HepG2 (cell line): ENCODE measurements around the gene MRPL58. TPM values are rescaled to one million over a fixed set of nuclear protein-coding genes. Genes with fewer than 3 reads are reported as not detected.

Source experiments
- CHD4 ChIP-seq: fragments of 200-600 bp; sonication (generic); IDR thresholded peaks from 2 replicates; pipeline ENCODE4 v1.7.0; 2017; ENCODE audit warnings: mild to moderate bottlenecking, low read length, borderline replicate concordance
- HDAC1 ChIP-seq: sonication (generic); formaldehyde crosslinking; IDR thresholded peaks from 2 replicates; pipeline ENCODE4 v1.5.1; 2020; ENCODE audit warnings: mild to moderate bottlenecking, missing genetic modification reagents
- KAT7 ChIP-seq: IDR thresholded peaks from 2 replicates; pipeline ENCODE4 v1.6.1; 2018; ENCODE audit warnings: borderline replicate concordance, missing compliant biosample characterization
- KDM6A ChIP-seq: IDR thresholded peaks from 2 replicates; pipeline ENCODE4 v1.6.1; 2016; ENCODE audit warnings: low read depth
- KLF12 ChIP-seq: sonication (generic); formaldehyde crosslinking; IDR thresholded peaks from 2 replicates; pipeline ENCODE4 v1.4.0; 2020; ENCODE audit warnings: missing genetic modification reagents, borderline replicate concordance
- MAX ChIP-seq: IDR thresholded peaks from 2 replicates; pipeline ENCODE4 v1.6.1; 2012; ENCODE audit warnings: inconsistent platforms
- NKX3-1 ChIP-seq: sonication (generic); formaldehyde crosslinking; IDR thresholded peaks from 2 replicates; pipeline ENCODE4 v1.5.0; 2020; ENCODE audit warnings: missing genetic modification reagents
- NPAS2 ChIP-seq: sonication (generic); formaldehyde crosslinking; IDR thresholded peaks from 2 replicates; pipeline ENCODE4 v1.8.0; 2022; ENCODE audit warnings: mild to moderate bottlenecking, missing genetic modification reagents, borderline replicate concordance
- PRDM15 ChIP-seq: sonication (generic); formaldehyde crosslinking; IDR thresholded peaks from 2 replicates; pipeline ENCODE4 v1.4.0; 2020; ENCODE audit warnings: missing genetic modification reagents
- PRMT3 ChIP-seq: sonication (generic); formaldehyde crosslinking; IDR thresholded peaks from 2 replicates; pipeline ENCODE4 v1.8.1; 2022; ENCODE audit warnings: low read depth, mild to moderate bottlenecking, moderate library complexity, missing genetic modification reagents, borderline replicate concordance
- RNF2 ChIP-seq: fragments of 450-650 bp; conservative IDR thresholded peaks from 2 replicates; pipeline ENCODE4 v1.6.1; 2016; ENCODE audit warnings: low read depth
- SMAD1 ChIP-seq: sonication (generic); formaldehyde crosslinking; IDR thresholded peaks from 2 replicates; pipeline ENCODE4 v1.4.0; 2020; ENCODE audit warnings: missing genetic modification reagents, low read depth, mild to moderate bottlenecking, borderline replicate concordance
- TOPORS ChIP-seq: sonication (generic); formaldehyde crosslinking; IDR thresholded peaks from 2 replicates; pipeline ENCODE4 v1.8.0; 2023; ENCODE audit warnings: mild to moderate bottlenecking, missing genetic modification reagents
- ZNF296 ChIP-seq: sonication (generic); formaldehyde crosslinking; conservative IDR thresholded peaks from 2 replicates; pipeline ENCODE4 v1.5.0; 2020; ENCODE audit warnings: mild to moderate bottlenecking, missing genetic modification reagents
- ZNF317 ChIP-seq: sonication (generic); formaldehyde crosslinking; IDR thresholded peaks from 2 replicates; pipeline ENCODE4 v1.5.0; 2020; ENCODE audit warnings: mild to moderate bottlenecking, missing genetic modification reagents
- ZNF572 ChIP-seq: sonication (generic); formaldehyde crosslinking; IDR thresholded peaks from 2 replicates; pipeline ENCODE4 v1.5.1; 2020; ENCODE audit warnings: mild to moderate bottlenecking, missing genetic modification reagents
- ZNF576 ChIP-seq: sonication (generic); formaldehyde crosslinking; IDR thresholded peaks from 2 replicates; pipeline ENCODE4 v1.4.0; 2020; ENCODE audit warnings: mild to moderate bottlenecking, missing genetic modification reagents
- ZNF672 ChIP-seq: sonication (generic); formaldehyde crosslinking; IDR thresholded peaks from 2 replicates; pipeline ENCODE4 v1.8.1; 2022; ENCODE audit warnings: missing genetic modification reagents
- ZNF766 ChIP-seq: sonication (generic); formaldehyde crosslinking; IDR thresholded peaks from 2 replicates; pipeline ENCODE4 v1.5.0; 2020; ENCODE audit warnings: missing genetic modification reagents, borderline replicate concordance
- ZNF781 ChIP-seq: sonication (generic); formaldehyde crosslinking; IDR thresholded peaks from 2 replicates; pipeline ENCODE4 v1.5.1; 2020; ENCODE audit warnings: borderline replicate concordance, mild to moderate bottlenecking, missing genetic modification reagents; ENCODE audit errors: not compliant biosample characterization
- polyA plus RNA-seq, 8 experiments: library from polyadenylated mRNA; depleted of rRNA in 3 of 8; stranded (reverse) in 7 of 8; unstranded in 1 of 8; fragments of >200 nt; fragmentation: Illumina TruSeq in 4 of 8; extraction: Trizol in 4 of 8; gene quantifications; 2 replicates each; pipeline versions ENCODE4 v1.2.1 to v1.2.3, GENCODE V29; 2011 to 2016; ENCODE audit warnings: low read depth in 4 of 8, missing spikeins in 1 of 8, mixed read lengths in 1 of 8; ENCODE audit not compliant: insufficient read depth in 1 of 8
- total RNA-seq, 5 experiments: library from RNA; depleted of rRNA; stranded (reverse); fragments of >200 nt; fragmentation: Illumina TruSeq; extraction: Trizol; gene quantifications; 2 replicates each; pipeline ENCODE4 v1.2.3, GENCODE V29; 2016; ENCODE audit warnings: low read depth in 1 of 5
- TF ChIP-seq, protein P1 (sequence below): sonication (generic); formaldehyde crosslinking; IDR thresholded peaks from 2 replicates; pipeline ENCODE4 v1.9.0; 2021; ENCODE audit warnings: missing genetic modification reagents, mild to moderate bottlenecking, borderline replicate concordance
- TF ChIP-seq, protein P2 (sequence below): sonication (generic); formaldehyde crosslinking; IDR thresholded peaks from 2 replicates; pipeline ENCODE4 v1.5.0; 2020; ENCODE audit warnings: missing genetic modification reagents, mild to moderate bottlenecking, borderline replicate concordance

Gene MRPL58
- total and polyA plus RNA-seq, 2 of the 13 experiments (the other 11 are each of a cell fraction or from before 2014, with no cell fraction given) = 44.9 to 68.9 TPM

DNA sequence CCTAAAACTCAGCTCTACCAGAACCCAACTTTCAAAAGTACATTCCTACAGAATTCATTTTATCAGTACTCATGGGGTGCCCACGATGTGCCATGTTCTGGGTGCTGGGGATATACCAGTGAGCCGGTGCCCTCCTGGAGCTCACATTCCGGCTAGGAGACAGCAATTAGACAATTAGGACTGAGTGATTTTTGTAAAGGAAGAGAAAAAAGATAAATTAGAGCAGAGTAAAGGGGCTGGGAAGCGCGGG is 449 bp upstream of the MRPL58 start (continued):
- TF ChIP-seq PRDM15 (CRISPR knock-in tag) = 0 out of 2 replicates have a peak, but pooled peaks have one; percentile 13
- no peak for TF ChIP-seq KDM6A (CRISPR knock-in tag)
- TF ChIP-seq NPAS2 = peak; percentile 11; the same call in 1 of the 2 replicates
- TF ChIP-seq CHD4 = peak; percentile 60; the same call in 1 of the 2 replicates
- TF ChIP-seq KLF12 (CRISPR knock-in tag) = no peak
- no peak for TF ChIP-seq PRMT3 (CRISPR knock-in tag)
- TF ChIP-seq SMAD1 (CRISPR knock-in tag) = no peak
- TF ChIP-seq ZNF672 = no peak
- no peak for TF ChIP-seq ZNF781 (CRISPR knock-in tag)
- no peak for TF ChIP-seq TOPORS (CRISPR knock-in tag)
- TF ChIP-seq, protein P1, sequence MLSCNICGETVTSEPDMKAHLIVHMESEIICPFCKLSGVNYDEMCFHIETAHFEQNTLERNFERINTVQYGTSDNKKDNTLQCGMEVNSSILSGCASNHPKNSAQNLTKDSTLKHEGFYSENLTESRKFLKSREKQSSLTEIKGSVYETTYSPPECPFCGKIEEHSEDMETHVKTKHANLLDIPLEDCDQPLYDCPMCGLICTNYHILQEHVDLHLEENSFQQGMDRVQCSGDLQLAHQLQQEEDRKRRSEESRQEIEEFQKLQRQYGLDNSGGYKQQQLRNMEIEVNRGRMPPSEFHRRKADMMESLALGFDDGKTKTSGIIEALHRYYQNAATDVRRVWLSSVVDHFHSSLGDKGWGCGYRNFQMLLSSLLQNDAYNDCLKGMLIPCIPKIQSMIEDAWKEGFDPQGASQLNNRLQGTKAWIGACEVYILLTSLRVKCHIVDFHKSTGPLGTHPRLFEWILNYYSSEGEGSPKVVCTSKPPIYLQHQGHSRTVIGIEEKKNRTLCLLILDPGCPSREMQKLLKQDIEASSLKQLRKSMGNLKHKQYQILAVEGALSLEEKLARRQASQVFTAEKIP = 0 out of 2 replicates have a peak, but pooled peaks have one; percentile 6
- TF ChIP-seq RNF2 = no peak
- no peak for TF ChIP-seq NKX3-1
- no peak for TF ChIP-seq MAX
- TF ChIP-seq ZNF576 = no peak
- TF ChIP-seq, protein P2, sequence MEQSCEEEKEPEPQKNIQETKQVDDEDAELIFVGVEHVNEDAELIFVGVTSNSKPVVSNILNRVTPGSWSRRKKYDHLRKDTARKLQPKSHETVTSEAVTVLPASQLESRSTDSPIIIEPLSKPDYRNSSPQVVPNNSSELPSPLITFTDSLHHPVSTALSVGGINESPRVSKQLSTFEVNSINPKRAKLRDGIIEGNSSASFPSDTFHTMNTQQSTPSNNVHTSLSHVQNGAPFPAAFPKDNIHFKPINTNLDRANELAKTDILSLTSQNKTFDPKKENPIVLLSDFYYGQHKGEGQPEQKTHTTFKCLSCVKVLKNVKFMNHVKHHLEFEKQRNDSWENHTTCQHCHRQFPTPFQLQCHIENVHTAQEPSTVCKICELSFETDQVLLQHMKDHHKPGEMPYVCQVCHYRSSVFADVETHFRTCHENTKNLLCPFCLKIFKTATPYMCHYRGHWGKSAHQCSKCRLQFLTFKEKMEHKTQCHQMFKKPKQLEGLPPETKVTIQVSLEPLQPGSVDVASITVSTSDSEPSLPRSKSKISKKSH (CRISPR knock-in tag) = no peak
- no peak for TF ChIP-seq HDAC1 (CRISPR knock-in tag)
- no peak for TF ChIP-seq ZNF766 (CRISPR knock-in tag)
- TF ChIP-seq ZNF572 (CRISPR knock-in tag) = peak; percentile 7; the same call in 1 of the 2 replicates
- 0 out of 2 replicates have a peak, but pooled peaks have one; percentile 10 for TF ChIP-seq ZNF296 (CRISPR knock-in tag)
- no peak for TF ChIP-seq ZNF317 (CRISPR knock-in tag)
- TF ChIP-seq KAT7 (CRISPR knock-in tag) = no peak
